SK-N-SH treated with all-trans-retinoic acid at 6 μM for 48 hours (cell line): ENCODE measurements around the gene TMC5.

ENCODE experiments used
- ARNTL ChIP-seq: fragments of 450-650 bp; formaldehyde crosslinking; IDR thresholded peaks from 2 replicates; pipeline ENCODE4 v1.5.0; 2020; ENCODE audit warnings: low read depth, mild to moderate bottlenecking, moderate library complexity, borderline replicate concordance
- BACH2 ChIP-seq: fragments of 250-450 bp; sonication (Bioruptor Pico); IDR thresholded peaks from 2 replicates; pipeline ENCODE4 v1.9.0; 2021; ENCODE audit warnings: mild to moderate bottlenecking, borderline replicate concordance
- TOX ChIP-seq: fragments of 250-450 bp; sonication (Bioruptor Pico); IDR thresholded peaks from 2 replicates; pipeline ENCODE4 v1.8.0; 2021; ENCODE audit warnings: mild to moderate bottlenecking, moderate library complexity, borderline replicate concordance
- ZFP3 ChIP-seq: fragments of 250-450 bp; sonication (Bioruptor Pico); IDR thresholded peaks from 2 replicates; pipeline ENCODE4 v1.5.0; 2020; ENCODE audit warnings: mild to moderate bottlenecking, moderate library complexity
- ZFP30 ChIP-seq: fragments of 450-650 bp; formaldehyde crosslinking; IDR thresholded peaks from 2 replicates; pipeline ENCODE4 v1.5.0; 2022; ENCODE audit warnings: mild to moderate bottlenecking, moderate library complexity
- TF ChIP-seq, protein P1 (sequence below): fragments of 250-450 bp; sonication (Bioruptor Pico); IDR thresholded peaks from 2 replicates; pipeline ENCODE4 v1.5.1; 2020; ENCODE audit warnings: low read depth, mild to moderate bottlenecking, moderate library complexity

GRCh38 chr16:19418200-19418599 is 517 bp downstream of the TMC5 start:
- TF ChIP-seq BACH2 (CRISPR knock-in tag) (no peak), ZFP3 (CRISPR knock-in tag) (no peak), TOX (CRISPR knock-in tag) (no peak), ZFP30 (CRISPR knock-in tag) (no peak), ARNTL (CRISPR knock-in tag) (no peak)
- TF ChIP-seq, protein P1, sequence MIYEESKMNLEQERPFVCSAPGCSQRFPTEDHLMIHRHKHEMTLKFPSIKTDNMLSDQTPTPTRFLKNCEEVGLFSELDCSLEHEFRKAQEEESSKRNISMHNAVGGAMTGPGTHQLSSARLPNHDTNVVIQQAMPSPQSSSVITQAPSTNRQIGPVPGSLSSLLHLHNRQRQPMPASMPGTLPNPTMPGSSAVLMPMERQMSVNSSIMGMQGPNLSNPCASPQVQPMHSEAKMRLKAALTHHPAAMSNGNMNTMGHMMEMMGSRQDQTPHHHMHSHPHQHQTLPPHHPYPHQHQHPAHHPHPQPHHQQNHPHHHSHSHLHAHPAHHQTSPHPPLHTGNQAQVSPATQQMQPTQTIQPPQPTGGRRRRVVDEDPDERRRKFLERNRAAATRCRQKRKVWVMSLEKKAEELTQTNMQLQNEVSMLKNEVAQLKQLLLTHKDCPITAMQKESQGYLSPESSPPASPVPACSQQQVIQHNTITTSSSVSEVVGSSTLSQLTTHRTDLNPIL (CRISPR knock-in tag), result no peak
